Liver (tissue), 3 donors: ENCODE results near the gene CDHR2.

Source experiments
- GABPA ChIP-seq, 2 donors: IDR thresholded peaks in 1 of 2; conservative IDR thresholded peaks in 1 of 2; 2 replicates each; pipeline ENCODE4 v1.6.1; 2016; ENCODE audit warnings: antibody characterized with exemption in 2 of 2, mild to moderate bottlenecking in 1 of 2, moderate library complexity in 1 of 2
- MAX ChIP-seq: IDR thresholded peaks from 2 replicates; pipeline ENCODE4 v1.6.1; 2016; ENCODE audit warnings: antibody characterized with exemption
- RAD21 ChIP-seq, 2 donors: IDR thresholded peaks; 2 replicates each; pipeline ENCODE4 v1.6.1; 2016; ENCODE audit warnings: antibody characterized with exemption in 2 of 2, mild to moderate bottlenecking in 2 of 2
- REST ChIP-seq: IDR thresholded peaks from 2 replicates; pipeline ENCODE4 v1.6.1; 2016; ENCODE audit warnings: antibody characterized with exemption, mild to moderate bottlenecking
- YY1 ChIP-seq: IDR thresholded peaks from 2 replicates; pipeline ENCODE4 v1.6.1; 2016; ENCODE audit warnings: antibody characterized with exemption, mild to moderate bottlenecking
- TF ChIP-seq, protein P1 (sequence below): fragments of 150-350 bp; IDR thresholded peaks from 2 replicates; pipeline ENCODE4 v1.5.1; 2017; ENCODE audit warnings: improper control_type of control experiment, low read depth, low read length; ENCODE audit not compliant: missing input control
- TF ChIP-seq, protein P2 (sequence below): IDR thresholded peaks from 2 replicates; pipeline ENCODE4 v1.6.1; 2016; ENCODE audit warnings: antibody characterized with exemption
- donor health status: healthy.
- donor health status: healthy.

DNA sequence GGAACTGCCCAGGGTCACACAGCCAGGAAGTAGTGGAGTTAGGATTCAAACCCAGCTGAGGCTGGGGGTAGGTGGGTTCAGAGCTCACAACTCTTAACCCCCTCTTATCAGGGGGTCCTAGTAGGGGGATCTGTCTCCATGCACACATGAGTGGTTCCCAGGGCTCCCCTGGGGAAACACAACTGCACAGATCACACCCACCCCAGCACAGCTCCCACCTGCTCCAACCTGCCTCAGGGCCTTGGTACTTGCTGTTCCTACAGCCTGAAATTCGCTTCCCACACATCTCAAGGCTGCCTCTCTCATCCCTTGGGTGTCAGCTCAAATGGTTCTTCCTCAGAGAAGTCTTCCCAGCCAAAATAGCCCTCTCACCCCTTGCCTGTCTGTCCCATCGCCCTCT is 76.4 kb downstream of the CDHR2 start:
- TF ChIP-seq, protein P1, sequence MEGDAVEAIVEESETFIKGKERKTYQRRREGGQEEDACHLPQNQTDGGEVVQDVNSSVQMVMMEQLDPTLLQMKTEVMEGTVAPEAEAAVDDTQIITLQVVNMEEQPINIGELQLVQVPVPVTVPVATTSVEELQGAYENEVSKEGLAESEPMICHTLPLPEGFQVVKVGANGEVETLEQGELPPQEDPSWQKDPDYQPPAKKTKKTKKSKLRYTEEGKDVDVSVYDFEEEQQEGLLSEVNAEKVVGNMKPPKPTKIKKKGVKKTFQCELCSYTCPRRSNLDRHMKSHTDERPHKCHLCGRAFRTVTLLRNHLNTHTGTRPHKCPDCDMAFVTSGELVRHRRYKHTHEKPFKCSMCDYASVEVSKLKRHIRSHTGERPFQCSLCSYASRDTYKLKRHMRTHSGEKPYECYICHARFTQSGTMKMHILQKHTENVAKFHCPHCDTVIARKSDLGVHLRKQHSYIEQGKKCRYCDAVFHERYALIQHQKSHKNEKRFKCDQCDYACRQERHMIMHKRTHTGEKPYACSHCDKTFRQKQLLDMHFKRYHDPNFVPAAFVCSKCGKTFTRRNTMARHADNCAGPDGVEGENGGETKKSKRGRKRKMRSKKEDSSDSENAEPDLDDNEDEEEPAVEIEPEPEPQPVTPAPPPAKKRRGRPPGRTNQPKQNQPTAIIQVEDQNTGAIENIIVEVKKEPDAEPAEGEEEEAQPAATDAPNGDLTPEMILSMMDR: no peak
- TF ChIP-seq, protein P2, sequence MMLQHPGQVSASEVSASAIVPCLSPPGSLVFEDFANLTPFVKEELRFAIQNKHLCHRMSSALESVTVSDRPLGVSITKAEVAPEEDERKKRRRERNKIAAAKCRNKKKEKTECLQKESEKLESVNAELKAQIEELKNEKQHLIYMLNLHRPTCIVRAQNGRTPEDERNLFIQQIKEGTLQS: no peak
- no peak for TF ChIP-seq REST
- no peak for TF ChIP-seq RAD21 (IDR thresholded peaks at IDR 0.05)
- TF ChIP-seq MAX: no peak
- no peak for TF ChIP-seq YY1
- TF ChIP-seq GABPA (IDR thresholded peaks at IDR 0.05 in 1 of 2, conservative IDR thresholded peaks at IDR 0.05 in 1 of 2): no peak
